ACC112 (cell line): Measurements from ENCODE around the gene ATP11B.
"Not testable (repeated sequence)": the region's sequence is repeated elsewhere in the genome, so short reads cannot be mapped to it uniquely, and the experiment has no call there.

Experiments
- H2AFZ ChIP-seq: fragments of 200-600 bp; sonication (generic); one replicate; pipeline ENCODE4 v1.6.0; 2017; ENCODE audit warnings: antibody characterized with exemption, low read length; ENCODE audit not compliant: unreplicated experiment
- H3K27ac ChIP-seq: fragments of 200-600 bp; sonication (generic); 2 replicates; pipeline ENCODE4 v1.5.1; 2014; ENCODE audit warnings: low read depth, mild to moderate bottlenecking, antibody characterized with exemption, low read length, moderate library complexity
- H3K27me3 ChIP-seq: fragments of 200-600 bp; sonication (generic); 2 replicates; pipeline ENCODE4 v1.6.1; 2014; ENCODE audit warnings: mild to moderate bottlenecking, antibody characterized with exemption, low read length, moderate library complexity, mixed read lengths; ENCODE audit not compliant: insufficient read depth
- H3K36me3 ChIP-seq: fragments of 200-600 bp; sonication (generic); 2 replicates; pipeline ENCODE4 v1.6.1; 2016; ENCODE audit warnings: mild to moderate bottlenecking, antibody characterized with exemption, low read length, moderate library complexity, mixed read lengths; ENCODE audit not compliant: insufficient read depth
- H3K4me1 ChIP-seq: fragments of 200-600 bp; sonication (generic); one replicate; pipeline ENCODE4 v1.6.1; 2016; ENCODE audit warnings: low read length, mixed read lengths; ENCODE audit not compliant: insufficient read depth, unreplicated experiment, control insufficient read depth
- H3K4me3 ChIP-seq: fragments of 200-600 bp; sonication (generic); 2 replicates; pipeline ENCODE4 v1.5.1; 2014; ENCODE audit warnings: mild to moderate bottlenecking, low read depth, low read length
- H3K79me2 ChIP-seq: fragments of 200-600 bp; sonication (generic); one replicate; pipeline ENCODE4 v1.6.0; 2016; ENCODE audit warnings: low read length; ENCODE audit not compliant: control insufficient read depth, unreplicated experiment, insufficient read depth

ATP11B gene

GRCh38 chr3:182795389-182795782 lies 2.1 kb downstream of the ATP11B start:
- Histone ChIP-seq H3K79me2 (peaks cover 58% of the 10 kb centered on the region), H3K4me3 (peak overlapping the region; percentile 96), H3K27ac (no peak overlapping the region), H3K36me3 (no peaks in the 10 kb centered on the region), H3K4me1 (peaks cover 9% of the 10 kb centered on the region), H2AFZ (no peak overlapping the region), H3K27me3 (no peaks in the 10 kb centered on the region)

GRCh38 chr3:182796310-182796709 lies 3.0 kb downstream of the ATP11B start:
- Histone ChIP-seq H3K4me3 (peak overlapping the region; percentile 96; the same call in 1 of the 2 replicates), H3K36me3 (no peaks in the 10 kb centered on the region), H3K27ac (no peak overlapping the region), H3K27me3 (no peaks in the 10 kb centered on the region), H2AFZ (no peak overlapping the region), H3K4me1 (peaks cover 9% of the 10 kb centered on the region), H3K79me2 (peaks cover 61% of the 10 kb centered on the region)

GRCh38 chr3:182797876-182798275 lies 4.6 kb downstream of the ATP11B start:
- Histone ChIP-seq H3K4me1 (peaks cover 9% of the 10 kb centered on the region), H2AFZ (no peak overlapping the region), H3K4me3 (no peak overlapping the region), H3K79me2 (peaks cover 73% of the 10 kb centered on the region), H3K36me3 (no peaks in the 10 kb centered on the region), H3K27me3 (no peaks in the 10 kb centered on the region), H3K27ac (no peak overlapping the region)

GRCh38 chr3:182799143-182799542 lies 5.8 kb downstream of the ATP11B start:
- H3K27me3 ChIP-seq, H2AFZ ChIP-seq, H3K27ac ChIP-seq, H3K36me3 ChIP-seq, H3K4me1 ChIP-seq, H3K4me3 ChIP-seq: not testable (repeated sequence)
- peaks cover 71% of the 10 kb centered on the region for H3K79me2 ChIP-seq

GRCh38 chr3:182800508-182800907 lies 7.2 kb downstream of the ATP11B start:
- H3K36me3 ChIP-seq, result no peaks in the 10 kb centered on the region
- H3K4me3 ChIP-seq, result no peak overlapping the region
- no peak overlapping the region for H3K27ac ChIP-seq
- no peak overlapping the region for H2AFZ ChIP-seq
- peaks cover 6% of the 10 kb centered on the region for H3K4me1 ChIP-seq
- H3K79me2 ChIP-seq, result peaks cover 69% of the 10 kb centered on the region
- H3K27me3 ChIP-seq, result no peaks in the 10 kb centered on the region

GRCh38 chr3:182802413-182803390 lies 9.4 kb downstream of the ATP11B start:
- peaks cover 60% of the 10 kb centered on the region for H3K79me2 ChIP-seq
- H3K27ac ChIP-seq, result no peak overlapping the region

GRCh38 chr3:182803596-182803995 lies 10.3 kb downstream of the ATP11B start:
- Histone ChIP-seq H3K27ac (no peak overlapping the region), H3K27me3 (no peaks in the 10 kb centered on the region), H3K36me3 (no peaks in the 10 kb centered on the region), H2AFZ (no peak overlapping the region), H3K4me3 (no peak overlapping the region), H3K79me2 (peaks cover 57% of the 10 kb centered on the region), H3K4me1 (peaks cover 6% of the 10 kb centered on the region)

More at GRCh38 chr3:182802413-182803390, 9.4 kb downstream of the ATP11B start:
- H3K27me3 ChIP-seq, result no peaks in the 10 kb centered on the region
- H2AFZ ChIP-seq, result no peak overlapping the region
- no peaks in the 10 kb centered on the region for H3K36me3 ChIP-seq
- no peak overlapping the region for H3K4me3 ChIP-seq
- no peaks in the 10 kb centered on the region for H3K4me1 ChIP-seq

GRCh38 chr3:182807061-182807460 lies 13.8 kb downstream of the ATP11B start:
- H3K79me2 ChIP-seq, result peaks cover 59% of the 10 kb centered on the region
- peaks cover 11% of the 10 kb centered on the region for H3K4me1 ChIP-seq
- no peaks in the 10 kb centered on the region for H3K36me3 ChIP-seq
- no peak overlapping the region for H3K4me3 ChIP-seq
- no peak overlapping the region for H3K27ac ChIP-seq
- no peaks in the 10 kb centered on the region for H3K27me3 ChIP-seq
- no peak overlapping the region for H2AFZ ChIP-seq

GRCh38 chr3:182808041-182808770 lies 14.9 kb downstream of the ATP11B start:
- H3K79me2 ChIP-seq, result peaks cover 62% of the 10 kb centered on the region
- H3K4me1 ChIP-seq, result peaks cover 11% of the 10 kb centered on the region
- H3K27me3 ChIP-seq, result no peaks in the 10 kb centered on the region
- H3K36me3 ChIP-seq, result no peaks in the 10 kb centered on the region
- H3K4me3 ChIP-seq, result no peak overlapping the region
- no peak overlapping the region for H2AFZ ChIP-seq
- H3K27ac ChIP-seq, result no peak overlapping the region

GRCh38 chr3:182809531-182809930 lies 16.2 kb downstream of the ATP11B start:
- no peaks in the 10 kb centered on the region for H3K36me3 ChIP-seq
- no peaks in the 10 kb centered on the region for H3K27me3 ChIP-seq
- no peak overlapping the region for H2AFZ ChIP-seq
- peaks cover 60% of the 10 kb centered on the region for H3K79me2 ChIP-seq
- no peak overlapping the region for H3K4me3 ChIP-seq
- H3K4me1 ChIP-seq, result peaks cover 11% of the 10 kb centered on the region
- no peak overlapping the region for H3K27ac ChIP-seq
